Endothelial cell of umbilical vein (primary cell): ENCODE results near the gene DPH2. TPM values are rescaled to one million over a fixed set of nuclear protein-coding genes. Genes with fewer than 3 reads are reported as not detected.

Source experiments
- BruUV-seq: library from RNA; stranded (reverse); fragments of 400-500 nt; replicated peaks from 2 replicates; lab custom pipeline; 2021; lab: Mats Ljungman, UMichigan
- CTCF ChIA-PET: fragments of 300-600, 350-600 bp; sonication (Branson Sonifier 250); formaldehyde crosslinking; loops from one replicate; lab custom pipeline; 2021; ENCODE audit warnings: antibody characterized with exemption, inconsistent platforms; lab: Charles Lee
- POLR2A ChIA-PET: fragments of 300-600, 350-600 bp; sonication (Branson Sonifier 250); formaldehyde crosslinking; loops from one replicate; lab custom pipeline; 2021; ENCODE audit warnings: antibody characterized with exemption, inconsistent platforms; lab: Charles Lee
- DNase-seq: peaks from one replicate; pipeline ENCODE4 v3.0.0-alpha.2; 2011; ENCODE audit warnings: low read depth, low spot score
- FAIRE-seq: peaks from 2 replicates; lab custom pipeline; 2011; peaks lifted over from hg19 to GRCh38; lab: Jason Lieb, UNC
- H2AFZ ChIP-seq: 2 replicates; pipeline ENCODE4 v1.6.0; 2012; ENCODE audit warnings: low read depth, low read length, control low read depth, inconsistent platforms
- H3K27ac ChIP-seq: 2 replicates; pipeline ENCODE4 v1.5.1; 2011; ENCODE audit warnings: low read depth, mild to moderate bottlenecking, control low read depth, low read length, moderate library complexity; ENCODE audit not compliant: insufficient read depth
- H3K27me3 ChIP-seq, 2 experiments: 2 replicates each; pipeline versions ENCODE4 v1.6.0 to v1.6.1; 2011; ENCODE audit warnings: low read length in 2 of 2, mixed read lengths in 1 of 2; ENCODE audit not compliant: control insufficient read depth in 2 of 2, insufficient read depth in 2 of 2
- H3K36me3 ChIP-seq, 2 experiments: 2 replicates in 1 of 2; 3 replicates in 1 of 2; pipeline ENCODE4 v1.5.1; 2011; ENCODE audit warnings: low read length in 2 of 2, mild to moderate bottlenecking in 1 of 2, moderate library complexity in 1 of 2; ENCODE audit not compliant: control insufficient read depth in 2 of 2, insufficient read depth in 2 of 2; ENCODE audit errors: extremely low read depth in 1 of 2
- H3K4me1 ChIP-seq: 3 replicates; pipeline ENCODE4 v1.5.1; 2011; ENCODE audit warnings: mild to moderate bottlenecking, low read length; ENCODE audit not compliant: control insufficient read depth, insufficient read depth; ENCODE audit errors: extremely low read depth
- H3K4me2 ChIP-seq: 2 replicates; pipeline ENCODE4 v1.6.1; 2011; ENCODE audit warnings: low read length, control low read depth, mixed read lengths; ENCODE audit not compliant: insufficient read depth
- H3K4me3 ChIP-seq, 3 experiments: fragments of 200-600 bp in 1 of 3; sonication (generic), shearing (Covaris generic) in 1 of 3; replicated peaks in 1 of 3; 2 replicates each; pipeline ENCODE4 v1.5.1; 2011 to 2016; ENCODE audit warnings: control low read depth in 3 of 3, low read length in 3 of 3, mild to moderate bottlenecking in 2 of 3, inconsistent platforms in 1 of 3, low read depth in 1 of 3, moderate library complexity in 1 of 3; ENCODE audit not compliant: insufficient read depth in 1 of 3
- H3K79me2 ChIP-seq: 2 replicates; pipeline ENCODE4 v1.6.0; 2012; ENCODE audit warnings: low read length, inconsistent platforms; ENCODE audit not compliant: control insufficient read depth, insufficient read depth
- H3K9ac ChIP-seq: replicated peaks from 2 replicates; pipeline ENCODE3; 2011; ENCODE audit warnings: low read length, control low read depth; ENCODE audit not compliant: insufficient read depth; ENCODE audit errors: extremely low read depth
- H3K9me1 ChIP-seq: replicated peaks from 3 replicates; pipeline ENCODE4 v1.6.0; 2011; ENCODE audit warnings: mild to moderate bottlenecking, low read length; ENCODE audit not compliant: control insufficient read depth, insufficient read depth; ENCODE audit errors: extremely low read depth
- H3K9me3 ChIP-seq: replicated peaks from 2 replicates; pipeline ENCODE4 v1.5.1; 2012; ENCODE audit warnings: low read length, inconsistent platforms; ENCODE audit not compliant: control insufficient read depth, insufficient read depth
- H4K20me1 ChIP-seq: replicated peaks from 2 replicates; pipeline ENCODE3; 2011; ENCODE audit warnings: mild to moderate bottlenecking, low read length; ENCODE audit not compliant: control insufficient read depth, insufficient read depth; ENCODE audit errors: extremely low read depth
- GATA2 ChIP-seq: IDR thresholded peaks from 2 replicates; pipeline ENCODE4 v1.7.0; 2011; ENCODE audit warnings: low read depth, mild to moderate bottlenecking, moderate library complexity, mixed read lengths, low read length; ENCODE audit not compliant: insufficient read length, insufficient read depth
- MYC ChIP-seq: IDR thresholded peaks from one replicate; pipeline ENCODE4 v1.6.1; 2011; ENCODE audit warnings: mild to moderate bottlenecking, low read depth, low read length
- POLR2A ChIP-seq: IDR thresholded peaks from 2 replicates; pipeline ENCODE4 v1.6.1; 2012; ENCODE audit warnings: low read depth, mild to moderate bottlenecking, control low read depth, low read length
- POLR2AphosphoS5 ChIP-seq: IDR thresholded peaks from 2 replicates; pipeline ENCODE4 v1.6.1; 2012; ENCODE audit warnings: low read depth, mild to moderate bottlenecking, control low read depth, low read length, moderate library complexity; ENCODE audit not compliant: insufficient read depth
- dilution Hi-C: fragments of 300-500 bp; cut with MboI; formaldehyde crosslinking; loops from one replicate; pipeline ENCODE4 v1.15.0; 2019; ENCODE audit warnings: low sequenced_read_pairs; ENCODE audit not compliant: extremely low pct_ligation_motif_present
- intact Hi-C: fragments of 100-400 bp; cut with micrococcal nuclease; formaldehyde crosslinking; loops from one replicate; pipeline ENCODE4 v1.10.0; 2022
- polyA plus RNA-seq, 4 experiments: library from polyadenylated mRNA; depleted of rRNA in 3 of 4; stranded (reverse) in 3 of 4; unstranded in 1 of 4; fragments of >200 nt; gene quantifications; 2 replicates each; pipeline versions ENCODE4 v1.2.1 to v1.2.3, GENCODE V29; 2011 to 2012; ENCODE audit warnings: missing spikeins in 1 of 4
- total RNA-seq: library from RNA; stranded (reverse); gene quantifications from 2 replicates; pipeline ENCODE4 v1.2.3, GENCODE V29; 2021
- TF ChIP-seq, protein P1 (sequence below), 2 donors: IDR thresholded peaks; 1 replicate in 1 of 2; 2 replicates in 1 of 2; pipeline ENCODE4 v1.5.1; 2011; ENCODE audit warnings: low read length in 2 of 2, mild to moderate bottlenecking in 2 of 2, moderate library complexity in 2 of 2, control low read depth in 1 of 2, inconsistent platforms in 1 of 2, low read depth in 1 of 2; ENCODE audit not compliant: insufficient read depth in 1 of 2; ENCODE audit errors: extremely low read depth in 1 of 2

The DPH2 gene
- total and polyA plus RNA-seq, 2 donors (not counting 3 experiments of a cell fraction or from before 2014, with no cell fraction given), result 28.1 to 59.1 TPM

DNA sequence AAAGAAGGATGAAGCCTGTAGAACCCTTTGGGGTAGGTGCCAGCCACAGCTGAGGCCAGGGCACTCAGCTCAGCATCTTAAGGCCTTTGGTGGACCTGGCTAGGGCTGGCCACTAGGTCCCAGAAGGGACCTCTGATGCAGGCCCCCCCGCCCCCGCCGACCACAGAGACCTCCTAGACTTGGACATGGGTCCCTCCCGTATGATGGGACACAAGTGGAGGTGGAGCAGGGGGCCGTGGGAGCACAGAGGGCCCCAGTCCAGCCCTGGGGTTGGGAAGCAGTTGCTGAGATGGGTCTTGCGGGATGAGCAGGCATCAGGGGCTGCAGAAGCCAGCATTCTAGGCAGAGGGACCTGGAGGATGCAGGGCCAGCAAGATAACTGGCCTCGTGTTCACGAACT, 12.4 kb downstream of the DPH2 start:
- no peak for TF ChIP-seq GATA2
- no peak for TF ChIP-seq MYC
- TF ChIP-seq POLR2A, result no peak
- Histone ChIP-seq H2AFZ (no peak overlapping the region), H3K27me3 (no peaks in the 10 kb centered on the region), H3K36me3 (peaks cover 0 to 13% of the 10 kb centered on the region in 2 experiments), H3K9ac (no peak overlapping the region), H3K9me3 (no peaks in the 10 kb centered on the region), H3K79me2 (peaks cover 28% of the 10 kb centered on the region), H3K4me1 (peaks cover 17% of the 10 kb centered on the region), H4K20me1 (no peaks in the 10 kb centered on the region), H3K4me3 (no peak overlapping the region), H3K27ac (no peak overlapping the region), H3K4me2 (no peak overlapping the region), H3K9me1 (no peaks in the 10 kb centered on the region)
- intact Hi-C loops (no loop called here), dilution Hi-C loops (no loop called here)
- FAIRE-seq (no peak), DNase-seq (no peak)
- CTCF ChIA-PET, result no interaction called here
- BruUV-seq, result no TSS peak
- POLR2A ChIA-PET, result no interaction called here

DNA sequence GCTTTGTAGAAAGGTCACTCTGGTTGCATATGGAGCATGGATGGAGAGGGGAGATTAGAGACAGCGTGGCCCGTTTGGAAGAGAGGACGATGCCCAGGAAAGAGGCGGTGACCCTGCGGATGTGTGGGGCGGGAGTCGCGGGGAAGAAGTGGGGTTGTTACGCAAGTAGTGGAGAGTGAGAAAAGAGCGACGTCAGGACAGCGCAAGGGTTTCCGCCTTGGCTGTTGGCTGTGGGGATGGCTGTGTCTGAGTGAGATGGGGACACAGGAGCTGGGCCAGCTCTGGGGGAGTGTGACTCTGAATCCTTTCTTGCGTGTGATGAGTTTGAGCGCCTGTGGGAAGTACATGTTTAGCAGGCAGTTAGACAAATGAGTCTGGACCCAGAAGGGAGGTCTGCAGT, 13.0 kb downstream of the DPH2 start:
- CTCF ChIA-PET, result no interaction called here

More for the DNA sequence above, 13.0 kb downstream of the DPH2 start:
- H3K27me3 ChIP-seq, result no peaks in the 10 kb centered on the region
- peaks cover 24% of the 10 kb centered on the region for H3K79me2 ChIP-seq
- H3K36me3 ChIP-seq, result peaks cover 0 to 10% of the 10 kb centered on the region in 2 experiments
- FAIRE-seq, result no peak
- no peak overlapping the region for H3K27ac ChIP-seq
- no peaks in the 10 kb centered on the region for H3K9me1 ChIP-seq
- no peak overlapping the region for H3K4me2 ChIP-seq
- no peaks in the 10 kb centered on the region for H3K9me3 ChIP-seq
- DNase-seq, result no peak
- no peak overlapping the region for H2AFZ ChIP-seq
- TF ChIP-seq GATA2 (no peak), POLR2AphosphoS5 (no peak), MYC (no peak)
- TF ChIP-seq, protein P1, sequence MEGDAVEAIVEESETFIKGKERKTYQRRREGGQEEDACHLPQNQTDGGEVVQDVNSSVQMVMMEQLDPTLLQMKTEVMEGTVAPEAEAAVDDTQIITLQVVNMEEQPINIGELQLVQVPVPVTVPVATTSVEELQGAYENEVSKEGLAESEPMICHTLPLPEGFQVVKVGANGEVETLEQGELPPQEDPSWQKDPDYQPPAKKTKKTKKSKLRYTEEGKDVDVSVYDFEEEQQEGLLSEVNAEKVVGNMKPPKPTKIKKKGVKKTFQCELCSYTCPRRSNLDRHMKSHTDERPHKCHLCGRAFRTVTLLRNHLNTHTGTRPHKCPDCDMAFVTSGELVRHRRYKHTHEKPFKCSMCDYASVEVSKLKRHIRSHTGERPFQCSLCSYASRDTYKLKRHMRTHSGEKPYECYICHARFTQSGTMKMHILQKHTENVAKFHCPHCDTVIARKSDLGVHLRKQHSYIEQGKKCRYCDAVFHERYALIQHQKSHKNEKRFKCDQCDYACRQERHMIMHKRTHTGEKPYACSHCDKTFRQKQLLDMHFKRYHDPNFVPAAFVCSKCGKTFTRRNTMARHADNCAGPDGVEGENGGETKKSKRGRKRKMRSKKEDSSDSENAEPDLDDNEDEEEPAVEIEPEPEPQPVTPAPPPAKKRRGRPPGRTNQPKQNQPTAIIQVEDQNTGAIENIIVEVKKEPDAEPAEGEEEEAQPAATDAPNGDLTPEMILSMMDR (IDR thresholded peaks at IDR 0.05; ENCODE audit: extremely low read depth in 1 of 2, insufficient read depth in 1 of 2, low read depth in 1 of 2, low read length in 2 of 2), result no peak
- no peaks in the 10 kb centered on the region for H4K20me1 ChIP-seq
- BruUV-seq, result no TSS peak
- POLR2A ChIA-PET, result no interaction called here
- no peak overlapping the region for H3K9ac ChIP-seq
- H3K4me1 ChIP-seq, result peaks cover 17% of the 10 kb centered on the region
- intact Hi-C loops, result no loop called here
- dilution Hi-C loops, result no loop called here
- H3K4me3 ChIP-seq, result no peak overlapping the region
